ENCODE measurements around the gene PAPOLB.

PAPOLB gene

GRCh38 chr7:4817178-4817901 is 44.5 kb downstream of the PAPOLB start:
- Histone ChIP-seq H3K4me1 (no peaks in the 10 kb centered on the region), H3K4me2 (ENCODE audit: low read length) (no peak overlapping the region), H3K9me3 (ENCODE audit: control insufficient read depth, low read length) (no peaks in the 10 kb centered on the region), H3K4me3 (ENCODE audit: low read depth, low read length) (no peak overlapping the region), H3K36me3 (ENCODE audit: control insufficient read depth, insufficient read depth, low read length) (no peaks in the 10 kb centered on the region), H3K27ac (no peak overlapping the region), H3K9ac (no peak overlapping the region), H3K79me2 (no peaks in the 10 kb centered on the region), H2AFZ (no peak overlapping the region), H3K27me3 (ENCODE audit: control insufficient read depth, insufficient read depth, low read length) (no peaks in the 10 kb centered on the region)
- TF ChIP-seq CTCF (IDR thresholded peaks at IDR 0.05) = no peak

- no peaks in the 10 kb centered on the region for H3K79me2 ChIP-seq
- no peak for TF ChIP-seq CTCF (IDR thresholded peaks at IDR 0.05)
- H2AFZ ChIP-seq = no peak overlapping the region
- H3K9me3 ChIP-seq (ENCODE audit: control insufficient read depth, low read length) = no peaks in the 10 kb centered on the region
- H3K9ac ChIP-seq = no peak overlapping the region
- no peak overlapping the region for H3K27ac ChIP-seq
- H3K4me2 ChIP-seq (ENCODE audit: low read length) = no peak overlapping the region
- no peaks in the 10 kb centered on the region for H3K4me1 ChIP-seq
- no peak overlapping the region for H3K4me3 ChIP-seq (ENCODE audit: low read depth, low read length)
- no peaks in the 10 kb centered on the region for H3K27me3 ChIP-seq (ENCODE audit: control insufficient read depth, insufficient read depth, low read length)
- H3K36me3 ChIP-seq (ENCODE audit: control insufficient read depth, insufficient read depth, low read length) = no peaks in the 10 kb centered on the region
Observed at GRCh38 chr7:4816419-4817080, 45.3 kb downstream of the PAPOLB start.

- H3K9ac ChIP-seq = no peak overlapping the region
- H3K4me2 ChIP-seq (ENCODE audit: low read length) = no peak overlapping the region
- H3K79me2 ChIP-seq = no peaks in the 10 kb centered on the region
- no peak overlapping the region for H2AFZ ChIP-seq
- H3K27me3 ChIP-seq (ENCODE audit: control insufficient read depth, insufficient read depth, low read length) = no peaks in the 10 kb centered on the region
- H3K27ac ChIP-seq = no peak overlapping the region
- TF ChIP-seq CTCF (IDR thresholded peaks at IDR 0.05) = no peak
- no peak overlapping the region for H3K4me3 ChIP-seq (ENCODE audit: low read depth, low read length)
- no peaks in the 10 kb centered on the region for H3K9me3 ChIP-seq (ENCODE audit: control insufficient read depth, low read length)
- H3K4me1 ChIP-seq = no peaks in the 10 kb centered on the region
- H3K36me3 ChIP-seq (ENCODE audit: control insufficient read depth, insufficient read depth, low read length) = no peaks in the 10 kb centered on the region
Observed at GRCh38 chr7:4815609-4816418, 46.0 kb downstream of the PAPOLB start.

GRCh38 chr7:4815121-4815520 is 46.7 kb downstream of the PAPOLB start:
- no peaks in the 10 kb centered on the region for H3K4me1 ChIP-seq
- H3K36me3 ChIP-seq (ENCODE audit: control insufficient read depth, insufficient read depth, low read length) = no peaks in the 10 kb centered on the region
- H3K79me2 ChIP-seq = no peaks in the 10 kb centered on the region
- H3K27me3 ChIP-seq (ENCODE audit: control insufficient read depth, insufficient read depth, low read length) = no peaks in the 10 kb centered on the region
- H2AFZ ChIP-seq = no peak overlapping the region
- H3K9me3 ChIP-seq (ENCODE audit: control insufficient read depth, low read length) = no peaks in the 10 kb centered on the region
- H3K9ac ChIP-seq = no peak overlapping the region
- TF ChIP-seq CTCF (IDR thresholded peaks at IDR 0.05) = no peak
- H3K4me2 ChIP-seq (ENCODE audit: low read length) = no peak overlapping the region
- no peak overlapping the region for H3K4me3 ChIP-seq (ENCODE audit: low read depth, low read length)
- no peak overlapping the region for H3K27ac ChIP-seq

All from parathyroid adenoma (tissue), 2 donors.